H1 (cell line): ENCODE data around the gene EPHA4. TPM values are rescaled to one million over a fixed set of nuclear protein-coding genes. Genes with fewer than 3 reads are reported as not detected.
A peak's percentile ranks its signal among the peaks of the same experiment; 100 is the strongest.

ENCODE experiments used
- CTCF ChIA-PET: fragments of 300-600 bp; sonication (Branson Sonifier 250); formaldehyde crosslinking; loops from one replicate; lab custom pipeline; 2021; ENCODE audit not compliant: partially characterized antibody; lab: Charles Lee
- POLR2A ChIA-PET: fragments of 300-600 bp; sonication (Branson Sonifier 250); formaldehyde crosslinking; loops from one replicate; lab custom pipeline; 2021; ENCODE audit warnings: inconsistent platforms; ENCODE audit not compliant: partially characterized antibody; lab: Charles Lee
- DNase-seq, 2 experiments: peaks; one replicate each; pipeline versions ENCODE4 v3.0.0 to v3.0.0-alpha.2; 2010 to 2022; ENCODE audit warnings: low spot score in 2 of 2, low read depth in 1 of 2, mixed read lengths in 1 of 2
- FAIRE-seq: peaks from 2 replicates; lab custom pipeline; 2011; peaks lifted over from hg19 to GRCh38; lab: Jason Lieb, UNC
- H2AFZ ChIP-seq: 2 replicates; pipeline ENCODE4 v1.8.1; 2012; ENCODE audit warnings: low read length, inconsistent platforms
- H2AK5ac ChIP-seq: 2 replicates; pipeline ENCODE4 v1.6.1; 2013; ENCODE audit warnings: low read depth, low read length
- H2BK120ac ChIP-seq: replicated peaks from 2 replicates; pipeline ENCODE3; 2013; ENCODE audit warnings: low read depth, low read length, inconsistent platforms
- H2BK12ac ChIP-seq: 2 replicates; pipeline ENCODE4 v1.6.1; 2013; ENCODE audit warnings: low read depth, low read length
- H2BK15ac ChIP-seq: 2 replicates; pipeline ENCODE4 v1.6.1; 2013; ENCODE audit warnings: low read length
- H2BK20ac ChIP-seq: 2 replicates; pipeline ENCODE4 v1.6.1; 2013; ENCODE audit warnings: low read length
- H2BK5ac ChIP-seq: 2 replicates; pipeline ENCODE4 v1.6.1; 2013; ENCODE audit warnings: low read depth, low read length
- H3K14ac ChIP-seq: 2 replicates; pipeline ENCODE4 v1.6.1; 2013; ENCODE audit warnings: inconsistent platforms; ENCODE audit not compliant: insufficient read length
- H3K18ac ChIP-seq: 2 replicates; pipeline ENCODE4 v1.6.1; 2013; ENCODE audit warnings: low read length; ENCODE audit errors: extremely low read depth
- H3K23ac ChIP-seq: 2 replicates; pipeline ENCODE4 v1.6.1; 2013; ENCODE audit warnings: inconsistent platforms; ENCODE audit not compliant: insufficient read length
- H3K23me2 ChIP-seq: 2 replicates; pipeline ENCODE4 v1.6.1; 2013; ENCODE audit warnings: low read depth, low read length
- H3K27ac ChIP-seq: 2 replicates; pipeline ENCODE4 v1.6.1; 2011; ENCODE audit warnings: low read depth, low read length, inconsistent platforms
- H3K27me3 ChIP-seq, 4 experiments: replicated peaks in 1 of 4; 1 replicate in 1 of 4; 2 replicates in 3 of 4; pipeline versions ENCODE4 v1.6.1 to v1.8.1; 2011 to 2013; ENCODE audit warnings: low read length in 3 of 4, mild to moderate bottlenecking in 3 of 4, inconsistent platforms in 2 of 4, mixed read lengths in 2 of 4, moderate library complexity in 1 of 4; ENCODE audit not compliant: control insufficient read depth in 3 of 4, insufficient read depth in 3 of 4; ENCODE audit errors: extremely low read depth in 1 of 4
- H3K36me3 ChIP-seq, 4 experiments: 2 replicates each; pipeline versions ENCODE4 v1.6.1 to v1.8.1; 2011 to 2013; ENCODE audit warnings: mild to moderate bottlenecking in 4 of 4, low read length in 3 of 4, moderate library complexity in 2 of 4, control low read depth in 1 of 4, inconsistent platforms in 1 of 4; ENCODE audit not compliant: insufficient read depth in 4 of 4, control insufficient read depth in 2 of 4
- H3K4ac ChIP-seq: replicated peaks from 2 replicates; pipeline ENCODE3; 2013; ENCODE audit warnings: low read length, low read depth, mixed read lengths, inconsistent platforms; ENCODE audit not compliant: insufficient read length
- H3K4me1 ChIP-seq, 4 experiments: replicated peaks in 1 of 4; 1 replicate in 1 of 4; 2 replicates in 3 of 4; pipeline versions ENCODE4 v1.6.1 to v1.8.1; 2011 to 2013; ENCODE audit warnings: low read length in 3 of 4, inconsistent platforms in 2 of 4, mixed read lengths in 1 of 4; ENCODE audit not compliant: insufficient read depth in 4 of 4, control insufficient read depth in 3 of 4
- H3K4me2 ChIP-seq, 2 experiments: 2 replicates each; pipeline versions ENCODE4 v1.6.1 to v1.8.1; 2011 to 2013; ENCODE audit warnings: low read depth in 2 of 2, low read length in 2 of 2, control low read depth in 1 of 2, inconsistent platforms in 1 of 2, mild to moderate bottlenecking in 1 of 2; ENCODE audit not compliant: insufficient read depth in 1 of 2
- H3K4me3 ChIP-seq, 4 experiments: fragments of 200-600, 300-600 bp in 1 of 4; sonication (generic), shearing (Covaris generic), sonication (Bioruptor Twin) in 1 of 4; 2 replicates each; pipeline versions ENCODE4 v1.5.1 to v1.8.1; 2011 to 2016; ENCODE audit warnings: low read length in 4 of 4, low read depth in 3 of 4, control low read depth in 2 of 4, inconsistent platforms in 2 of 4, mild to moderate bottlenecking in 2 of 4, mixed read lengths in 1 of 4, moderate library complexity in 1 of 4; ENCODE audit not compliant: insufficient read depth in 2 of 4; ENCODE audit errors: extremely low read depth in 1 of 4
- H3K56ac ChIP-seq: replicated peaks from 2 replicates; pipeline ENCODE3; 2013; ENCODE audit warnings: low read depth, mild to moderate bottlenecking, mixed read lengths, low read length, inconsistent platforms; ENCODE audit not compliant: insufficient read length
- H3K79me1 ChIP-seq: 2 replicates; pipeline ENCODE4 v1.6.1; 2013; ENCODE audit warnings: low read depth, low read length, control low read depth
- H3K79me2 ChIP-seq, 2 experiments: 2 replicates each; pipeline versions ENCODE4 v1.6.1 to v1.8.1; 2012 to 2013; ENCODE audit warnings: low read length in 2 of 2, mild to moderate bottlenecking in 2 of 2, inconsistent platforms in 1 of 2; ENCODE audit not compliant: insufficient read depth in 2 of 2, control insufficient read depth in 1 of 2
- H3K9ac ChIP-seq, 4 experiments: replicated peaks in 1 of 4; 1 replicate in 1 of 4; 2 replicates in 3 of 4; pipeline versions ENCODE4 v1.6.1 to v1.8.1; 2011 to 2013; ENCODE audit warnings: low read depth in 3 of 4, low read length in 3 of 4, control low read depth in 2 of 4, mild to moderate bottlenecking in 2 of 4, moderate library complexity in 2 of 4, inconsistent platforms in 1 of 4; ENCODE audit errors: extremely low read depth in 1 of 4
- H3K9me3 ChIP-seq, 2 experiments: 2 replicates each; pipeline versions ENCODE4 v1.6.1 to v1.8.1; 2012 to 2013; ENCODE audit warnings: mild to moderate bottlenecking in 2 of 2, moderate library complexity in 2 of 2, control low read depth in 1 of 2, inconsistent platforms in 1 of 2, low read depth in 1 of 2, low read length in 1 of 2, mixed read lengths in 1 of 2; ENCODE audit not compliant: insufficient read depth in 2 of 2
- H4K20me1 ChIP-seq, 2 experiments: replicated peaks in 1 of 2; 2 replicates each; pipeline versions ENCODE3 to v1.8.1; 2011 to 2013; ENCODE audit warnings: inconsistent platforms in 2 of 2, low read length in 2 of 2, mild to moderate bottlenecking in 1 of 2; ENCODE audit not compliant: insufficient read depth in 2 of 2, control insufficient read depth in 1 of 2
- H4K5ac ChIP-seq: 2 replicates; pipeline ENCODE4 v1.6.1; 2013; ENCODE audit warnings: low read length, low read depth, mixed read lengths, inconsistent platforms; ENCODE audit not compliant: insufficient read length
- H4K8ac ChIP-seq: 2 replicates; pipeline ENCODE4 v1.8.0; 2013; ENCODE audit warnings: mild to moderate bottlenecking, moderate library complexity, low read length, inconsistent platforms; ENCODE audit not compliant: insufficient read depth; ENCODE audit errors: extremely low read depth
- H4K91ac ChIP-seq: replicated peaks from 2 replicates; pipeline ENCODE3; 2013; ENCODE audit warnings: low read length, mixed read lengths, inconsistent platforms; ENCODE audit not compliant: insufficient read length
- EZH2 ChIP-seq: fragments of 200-600 bp; sonication (generic); IDR thresholded peaks from 2 replicates; pipeline ENCODE4 v1.7.1; 2012; ENCODE audit warnings: low read depth, mild to moderate bottlenecking, moderate library complexity, low read length, inconsistent platforms; ENCODE audit not compliant: severe bottlenecking
- GABPA ChIP-seq: IDR thresholded peaks from 2 replicates; pipeline ENCODE4 v1.6.1; 2011; ENCODE audit warnings: mild to moderate bottlenecking, low read length, moderate library complexity, borderline replicate concordance; ENCODE audit not compliant: insufficient read depth
- KDM1A ChIP-seq: fragments of 200-600, 300-600 bp; sonication (generic); IDR thresholded peaks from 2 replicates; pipeline ENCODE4 v1.7.1; 2016; ENCODE audit warnings: mild to moderate bottlenecking, low read length, borderline replicate concordance
- KDM4A ChIP-seq: IDR thresholded peaks from one replicate; pipeline ENCODE4 v1.7.1; 2012; ENCODE audit warnings: low read depth, mild to moderate bottlenecking, moderate library complexity, low read length, inconsistent platforms; ENCODE audit not compliant: severe bottlenecking
- MAX ChIP-seq: IDR thresholded peaks from 2 replicates; pipeline ENCODE4 v1.6.1; 2012; ENCODE audit warnings: inconsistent platforms
- PHF8 ChIP-seq: fragments of 200-600 bp; sonication (generic); conservative IDR thresholded peaks from 2 replicates; pipeline ENCODE4 v1.7.1; 2012; ENCODE audit warnings: low read depth, mild to moderate bottlenecking, inconsistent platforms, low read length, moderate library complexity
- POLR2AphosphoS5 ChIP-seq: IDR thresholded peaks from 2 replicates; pipeline ENCODE4 v1.6.1; 2011; ENCODE audit warnings: low read depth, low read length
- POU5F1 ChIP-seq: IDR thresholded peaks from 2 replicates; pipeline ENCODE4 v1.6.1; 2011; ENCODE audit warnings: low read depth, mild to moderate bottlenecking, low read length, moderate library complexity
- SUZ12 ChIP-seq: fragments of 200-600 bp; sonication (generic); IDR thresholded peaks from 2 replicates; pipeline ENCODE4 v1.6.1; 2012; ENCODE audit warnings: mild to moderate bottlenecking, inconsistent platforms, low read length, moderate library complexity, mixed read lengths
- TAF1 ChIP-seq: IDR thresholded peaks from 2 replicates; pipeline ENCODE4 v1.6.1; 2011; ENCODE audit warnings: mild to moderate bottlenecking, low read depth, low read length
- TBP ChIP-seq: IDR thresholded peaks from 2 replicates; pipeline ENCODE4 v1.6.1; 2011; ENCODE audit warnings: low read depth, low read length, improper control_type of control experiment
- whole genome bisulfite sequencing, 2 experiments: shearing (Covaris generic) in 1 of 2; methylation state at CpG; one replicate each; pipeline versions ENCODE4 v1.1.6 to v1.1.7; 2013 to 2015; ENCODE audit warnings: low lambda C conversion rate in 2 of 2, mixed read lengths in 2 of 2, inconsistent platforms in 1 of 2, low coverage in 1 of 2, missing lambda C conversion rate in 1 of 2; ENCODE audit not compliant: insufficient replicate concordance in 2 of 2, insufficient coverage in 1 of 2, insufficient read length in 1 of 2; ENCODE audit errors: extremely low coverage in 1 of 2, missing lambda C conversion rate in 1 of 2; 5-methylcytosine and 5-hydroxymethylcytosine counted together
- polyA plus RNA-seq, 7 experiments: library from polyadenylated mRNA; depleted of rRNA in 3 of 7; stranded (reverse) in 5 of 7; unstranded in 2 of 7; fragments of >200 nt in 5 of 7; fragments of 200-250 nt in 2 of 7; gene quantifications; 1 replicate in 5 of 7; 2 replicates in 1 of 7; 4 replicates in 1 of 7; pipeline versions ENCODE4 v1.2.1 to v1.2.3, GENCODE V29; 2011 to 2013; ENCODE audit warnings: missing spikeins in 2 of 7, mixed read lengths in 2 of 7
- total RNA-seq: library from RNA; stranded (reverse); fragmentation: NEBNext Ultra II Directional; extraction: Animal tissue kit (Norgen Biotek cat#: 25700); gene quantifications from 2 replicates; pipeline ENCODE4 v1.2.1, GENCODE V29; 2021

Gene EPHA4
- total and polyA plus RNA-seq, 2 of the 8 experiments (the other 6 are each of a cell fraction or from before 2014, with no cell fraction given) = 4.3 to 5.7 TPM

GRCh38 chr2:221572821-221573429 is 821 bp upstream of the EPHA4 start:
- 2% methylated on average over 29 of the region's 42 CpGs; no CpG with 5 or more reads in 1 of the 2 experiments for WGBS, 2 experiments
- Histone ChIP-seq H2AK5ac (no peak overlapping the region), H3K79me2 (peaks cover 0 to 3% of the 10 kb centered on the region in 2 experiments; a peak in 1 of 4 replicates), H3K18ac (peak overlapping the region; percentile 71), H4K5ac (peak overlapping the region; percentile 38), H2BK15ac (no peak overlapping the region), H3K9ac (peak overlapping the region in 2 of 4 experiments; percentile 25 to 36; a peak in 3 of 7 replicates), H3K23me2 (peaks cover 31% of the 10 kb centered on the region), H2BK5ac (0 out of 2 replicates have a peak overlapping the region, but pooled peaks have one; percentile 9), H3K9me3 (no peaks in the 10 kb centered on the region), H4K8ac (peak overlapping the region; percentile 65; the same call in 1 of the 2 replicates), H4K91ac (peak overlapping the region; percentile 46), H3K4ac (no peak overlapping the region), H3K36me3 (no peaks in the 10 kb centered on the region), H2BK20ac (no peak overlapping the region), H3K23ac (no peak overlapping the region), H3K4me3 (peak overlapping the region; percentile 61 to 77 (median 70)), H3K4me1 (peaks cover 4 to 18% (median 7%) of the 10 kb centered on the region in 4 experiments; a peak in 6 of 7 replicates), H3K27ac (no peak overlapping the region), H3K27me3 (peaks cover 3 to 30% (median 23%) of the 10 kb centered on the region in 4 experiments), H2AFZ (0 out of 2 replicates have a peak overlapping the region, but pooled peaks have one; percentile 45), H4K20me1 (peaks cover 3 to 6% of the 10 kb centered on the region in 2 experiments), H3K79me1 (peaks cover 4% of the 10 kb centered on the region; the same call in 1 of the 2 replicates), H2BK120ac (no peak overlapping the region), H3K4me2 (peak overlapping the region; percentile 91 to 97), H2BK12ac (peak overlapping the region; percentile 39; the same call in 1 of the 2 replicates), H3K56ac (peak overlapping the region; percentile 26), H3K14ac (no peak overlapping the region)
- no peak for FAIRE-seq
- POLR2A ChIA-PET = interaction anchor here (0.6 kb wide), 1 partner anchor 13 kb away, joined by 4 read pairs; no protein-coding TSS in a partner anchor
- DNase-seq = peak in 1 of 2 experiments; percentile 66
- TF ChIP-seq GABPA (0 out of 2 replicates have a peak, but pooled peaks have one; percentile 4), KDM1A (no peak), POLR2AphosphoS5 (0 out of 2 replicates have a peak, but pooled peaks have one; percentile 2), TBP (no peak), POU5F1 (no peak), TAF1 (peak; percentile 43; the same call in 1 of the 2 replicates), PHF8 (peak; percentile 36; the same call in 1 of the 2 replicates), MAX (no peak), SUZ12 (no peak), EZH2 (peak; percentile 22), KDM4A (peak; percentile 81)
- CTCF ChIA-PET = interaction anchor here (0.7 to 2.7 kb wide), 18 partner anchors 13 to 901 kb away, joined by 3 to 9 read pairs (median 4); no protein-coding TSS in a partner anchor
